DOHH2 (cell line): Measurements from ENCODE around the gene STK16.

ENCODE experiments used
- EZH2phosphoT487 ChIP-seq: fragments of 200-600 bp; sonication (generic); IDR thresholded peaks from 2 replicates; pipeline ENCODE4 v1.6.1; 2017; ENCODE audit warnings: borderline replicate concordance, mild to moderate bottlenecking, antibody characterized with exemption, low read length, moderate library complexity, mixed read lengths
- TF ChIP-seq, protein P1 (sequence below): fragments of 200-600 bp; sonication (generic); IDR thresholded peaks from one replicate; pipeline ENCODE4 v1.5.1; 2014; ENCODE audit warnings: antibody characterized with exemption, mild to moderate bottlenecking, low read depth, low read length; ENCODE audit not compliant: poor library complexity, severe bottlenecking

- TF ChIP-seq, protein P1, sequence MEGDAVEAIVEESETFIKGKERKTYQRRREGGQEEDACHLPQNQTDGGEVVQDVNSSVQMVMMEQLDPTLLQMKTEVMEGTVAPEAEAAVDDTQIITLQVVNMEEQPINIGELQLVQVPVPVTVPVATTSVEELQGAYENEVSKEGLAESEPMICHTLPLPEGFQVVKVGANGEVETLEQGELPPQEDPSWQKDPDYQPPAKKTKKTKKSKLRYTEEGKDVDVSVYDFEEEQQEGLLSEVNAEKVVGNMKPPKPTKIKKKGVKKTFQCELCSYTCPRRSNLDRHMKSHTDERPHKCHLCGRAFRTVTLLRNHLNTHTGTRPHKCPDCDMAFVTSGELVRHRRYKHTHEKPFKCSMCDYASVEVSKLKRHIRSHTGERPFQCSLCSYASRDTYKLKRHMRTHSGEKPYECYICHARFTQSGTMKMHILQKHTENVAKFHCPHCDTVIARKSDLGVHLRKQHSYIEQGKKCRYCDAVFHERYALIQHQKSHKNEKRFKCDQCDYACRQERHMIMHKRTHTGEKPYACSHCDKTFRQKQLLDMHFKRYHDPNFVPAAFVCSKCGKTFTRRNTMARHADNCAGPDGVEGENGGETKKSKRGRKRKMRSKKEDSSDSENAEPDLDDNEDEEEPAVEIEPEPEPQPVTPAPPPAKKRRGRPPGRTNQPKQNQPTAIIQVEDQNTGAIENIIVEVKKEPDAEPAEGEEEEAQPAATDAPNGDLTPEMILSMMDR, result no peak
- TF ChIP-seq EZH2phosphoT487, result no peak
These were observed 40.1 kb downstream of the STK16 start for GRCh38 chr2:219285373-219285735.
